Medulla oblongata (tissue), 1 donor: Measurements from ENCODE around the gene PRSS53.

Experiments
- DNase-seq: peaks from one replicate; pipeline ENCODE4 v3.0.0-alpha.2; 2015; ENCODE audit errors: extremely low spot score

The PRSS53 gene

GRCh38 chr16:31078597-31079341, 10.0 kb downstream of the PRSS53 start:
- DNase-seq = no peak

- no peak for DNase-seq
These were observed 10.9 kb downstream of the PRSS53 start for GRCh38 chr16:31077592-31078396.

GRCh38 chr16:31077024-31077423, 11.7 kb downstream of the PRSS53 start:
- no peak for DNase-seq

- no peak for DNase-seq
These were observed 12.4 kb downstream of the PRSS53 start for GRCh38 chr16:31076319-31076718.

GRCh38 chr16:31074814-31075183, 13.9 kb downstream of the PRSS53 start:
- DNase-seq = no peak

- DNase-seq = peak; percentile 100
These were observed 14.6 kb downstream of the PRSS53 start, which contains the start of the genes ZNF646 and ZNF668 for GRCh38 chr16:31073970-31074813. ZNF646 (plus strand) TSS chr16:31074422; CDS start chr16:31076325, 1,903 bp downstream. ZNF668 (minus strand) TSS chr16:31074240; CDS start chr16:31064459, 9,781 bp downstream.

GRCh38 chr16:31073142-31073969, 15.4 kb downstream of the PRSS53 start:
- DNase-seq = peak; percentile 92

GRCh38 chr16:31072540-31073141, 16.1 kb downstream of the PRSS53 start:
- DNase-seq = no peak

- DNase-seq = no peak
These were observed 16.9 kb downstream of the PRSS53 start for GRCh38 chr16:31071861-31072260.

- no peak for DNase-seq
These were observed 21.4 kb downstream of the PRSS53 start for GRCh38 chr16:31067342-31067741.

GRCh38 chr16:31064882-31065461, 23.8 kb downstream of the PRSS53 start:
- no peak for DNase-seq

GRCh38 chr16:31063843-31064611, 24.7 kb downstream of the PRSS53 start:
- DNase-seq = no peak

GRCh38 chr16:31063495-31063842, 25.3 kb downstream of the PRSS53 start:
- DNase-seq = no peak

- DNase-seq = no peak
These were observed 26.8 kb downstream of the PRSS53 start for GRCh38 chr16:31061813-31062440.

- no peak for DNase-seq
These were observed 27.5 kb downstream of the PRSS53 start for GRCh38 chr16:31061126-31061812.

GRCh38 chr16:31055613-31056012, 33.1 kb downstream of the PRSS53 start:
- DNase-seq = no peak

- no peak for DNase-seq
These were observed 36.6 kb downstream of the PRSS53 start for GRCh38 chr16:31052114-31052513.

- DNase-seq = no peak
These were observed 38.3 kb downstream of the PRSS53 start for GRCh38 chr16:31050280-31051030.
